Neural cell (in vitro differentiated cells): ENCODE results near the gene SH3RF2. TPM values are rescaled to one million over a fixed set of nuclear protein-coding genes. Genes with fewer than 3 reads are reported as not detected.

Experiments used
- H2AFZ ChIP-seq: fragments of 200-600, 300-800 bp; sonication (generic), shearing (Covaris generic); 2 replicates; pipeline ENCODE4 v1.6.0; 2014; ENCODE audit warnings: low read depth, mild to moderate bottlenecking, antibody characterized with exemption, low read length, moderate library complexity
- H3F3A ChIP-seq: fragments of 200-600 bp; shearing (Covaris generic); 2 replicates; pipeline ENCODE4 v1.6.1; 2016; ENCODE audit warnings: mild to moderate bottlenecking, moderate library complexity, mixed read lengths, antibody characterized with exemption, low read length; ENCODE audit not compliant: insufficient read depth, poor library complexity, severe bottlenecking
- H3K27ac ChIP-seq: fragments of 200-600, 300-800 bp; sonication (generic), shearing (Covaris generic); 2 replicates; pipeline ENCODE4 v1.5.1; 2014; ENCODE audit warnings: mild to moderate bottlenecking, low read length, moderate library complexity
- H3K27me3 ChIP-seq: fragments of 300-800, 200-600 bp; sonication (generic), shearing (Covaris generic); 2 replicates; pipeline ENCODE4 v1.6.0; 2014; ENCODE audit warnings: mild to moderate bottlenecking, low read depth, low read length, moderate library complexity; ENCODE audit not compliant: insufficient read depth
- H3K36me3 ChIP-seq: fragments of 300-800, 200-600 bp; sonication (generic), shearing (Covaris generic); 2 replicates; pipeline ENCODE4 v1.5.1; 2014; ENCODE audit warnings: mild to moderate bottlenecking, antibody characterized with exemption, low read length, moderate library complexity; ENCODE audit not compliant: insufficient read depth
- H3K4me2 ChIP-seq: fragments of 300-800, 200-600 bp; sonication (generic), shearing (Covaris generic); 2 replicates; pipeline ENCODE4 v1.6.0; 2014; ENCODE audit warnings: mild to moderate bottlenecking, low read length
- H3K4me3 ChIP-seq: fragments of 300-800, 200-600 bp; sonication (generic), shearing (Covaris generic); 2 replicates; pipeline ENCODE4 v1.5.1; 2014; ENCODE audit warnings: mild to moderate bottlenecking, low read length, moderate library complexity
- H3K79me2 ChIP-seq: fragments of 200-600 bp; shearing (Covaris generic); replicated peaks from 2 replicates; pipeline ENCODE4 v1.6.0; 2014; ENCODE audit warnings: mild to moderate bottlenecking, low read length, moderate library complexity; ENCODE audit not compliant: insufficient read depth
- H3K9ac ChIP-seq: fragments of 300-800, 200-600 bp; sonication (generic), shearing (Covaris generic); 2 replicates; pipeline ENCODE4 v1.6.1; 2016; ENCODE audit warnings: mild to moderate bottlenecking, low read length, mixed read lengths
- H3K9me2 ChIP-seq: fragments of 200-600 bp; shearing (Covaris generic); 2 replicates; pipeline ENCODE4 v1.6.1; 2016; ENCODE audit warnings: mild to moderate bottlenecking, low read length, mixed read lengths; ENCODE audit not compliant: insufficient read depth
- H3K9me3 ChIP-seq: fragments of 200-600, 300-800 bp; sonication (generic), shearing (Covaris generic); 2 replicates; pipeline ENCODE4 v1.6.1; 2016; ENCODE audit warnings: mild to moderate bottlenecking, mixed run types, low read length, moderate library complexity, mixed read lengths
- H4K20me1 ChIP-seq: fragments of 200-600 bp; shearing (Covaris generic); 2 replicates; pipeline ENCODE4 v1.6.1; 2016; ENCODE audit warnings: mild to moderate bottlenecking, mixed run types; ENCODE audit not compliant: insufficient read depth
- EP300 ChIP-seq: fragments of 450-650 bp; conservative IDR thresholded peaks from 2 replicates; pipeline ENCODE4 v1.6.1; 2014; ENCODE audit warnings: antibody characterized with exemption, mild to moderate bottlenecking, moderate library complexity; ENCODE audit not compliant: poor library complexity, severe bottlenecking
- EZH2 ChIP-seq: fragments of 200-600, 300-800 bp; shearing (Covaris generic), sonication (generic); IDR thresholded peaks from 2 replicates; pipeline ENCODE4 v1.6.1; 2014; ENCODE audit warnings: antibody characterized with exemption, low read length, borderline replicate concordance, mild to moderate bottlenecking; ENCODE audit not compliant: insufficient read depth, poor library complexity, severe bottlenecking
- MXI1 ChIP-seq: fragments of 450-650 bp; conservative IDR thresholded peaks from 2 replicates; pipeline ENCODE4 v1.6.1; 2014; ENCODE audit warnings: antibody characterized with exemption, mild to moderate bottlenecking; ENCODE audit not compliant: poor library complexity, severe bottlenecking
- POLR2AphosphoS5 ChIP-seq: IDR thresholded peaks from 2 replicates; pipeline ENCODE4 v1.6.1; 2012
- RAD21 ChIP-seq: fragments of 450-650 bp; conservative IDR thresholded peaks from 2 replicates; pipeline ENCODE4 v1.6.1; 2014; ENCODE audit warnings: antibody characterized with exemption, mild to moderate bottlenecking, moderate library complexity
- SMC3 ChIP-seq: fragments of 450-650 bp; conservative IDR thresholded peaks from 2 replicates; pipeline ENCODE4 v1.6.1; 2014; ENCODE audit warnings: antibody characterized with exemption, mild to moderate bottlenecking, moderate library complexity; ENCODE audit not compliant: poor library complexity
- TAF1 ChIP-seq: IDR thresholded peaks from 2 replicates; pipeline ENCODE4 v1.6.1; 2012; ENCODE audit warnings: low read depth
- polyA plus RNA-seq: library from polyadenylated mRNA; depleted of rRNA; stranded (reverse); fragments of >200 nt; gene quantifications from 2 replicates; pipeline ENCODE4 v1.2.3, GENCODE V29; 2014
- TF ChIP-seq, protein P1 (sequence below): IDR thresholded peaks from 2 replicates; pipeline ENCODE4 v1.6.1; 2012; ENCODE audit warnings: borderline replicate concordance
- TF ChIP-seq, protein P2 (sequence below): fragments of 450-650 bp; IDR thresholded peaks from 2 replicates; pipeline ENCODE4 v1.5.1; 2014; ENCODE audit warnings: antibody characterized with exemption, mild to moderate bottlenecking, moderate library complexity; ENCODE audit not compliant: poor library complexity, severe bottlenecking

Gene SH3RF2
- polyA plus RNA-seq, 1 donor from 2014 or later, result not detected

DNA sequence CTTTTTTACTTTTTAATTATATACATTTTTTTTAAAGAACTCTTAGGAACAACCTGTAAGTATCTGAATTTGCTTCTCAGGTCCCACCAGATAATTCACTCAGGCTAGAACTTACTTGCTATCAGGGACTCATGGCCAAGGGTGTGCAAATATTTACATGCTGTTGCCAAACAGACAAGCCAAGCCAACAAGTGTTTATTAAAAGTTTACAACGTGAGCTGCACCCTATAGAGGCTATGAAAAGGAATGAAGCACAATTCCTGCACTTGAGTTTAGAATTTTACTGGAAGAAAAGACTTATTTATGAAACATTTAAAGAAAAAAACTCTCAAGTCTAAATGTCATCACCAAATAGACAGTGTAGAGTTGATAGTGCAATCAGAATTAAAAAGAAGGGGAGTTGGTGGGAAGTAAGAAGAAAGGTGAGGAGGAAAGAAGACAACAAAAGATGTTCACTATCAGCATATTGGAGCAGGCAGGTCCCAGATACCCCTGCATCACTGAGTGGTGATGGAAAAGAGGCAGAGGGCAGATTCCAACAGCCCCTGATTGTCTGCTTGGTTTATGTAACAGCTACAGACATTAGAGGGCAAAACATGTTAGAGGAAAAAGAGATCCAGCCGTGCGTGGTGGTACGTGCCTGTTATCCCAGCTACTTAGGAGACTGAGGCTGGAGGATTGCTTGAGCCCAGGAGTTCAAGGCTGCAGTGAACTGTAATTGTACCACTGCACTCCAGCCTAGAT, 32.8 kb downstream of the SH3RF2 start:
- Histone ChIP-seq H3K9me3 (no peaks in the 10 kb centered on the region), H3K4me3 (no peak overlapping the region), H3K9me2 (no peaks in the 10 kb centered on the region), H3F3A (no peaks in the 10 kb centered on the region), H3K9ac (no peak overlapping the region), H3K4me2 (no peak overlapping the region), H4K20me1 (no peaks in the 10 kb centered on the region), H3K36me3 (no peaks in the 10 kb centered on the region), H3K27me3 (no peaks in the 10 kb centered on the region), H2AFZ (no peak overlapping the region), H3K27ac (no peak overlapping the region), H3K79me2 (no peaks in the 10 kb centered on the region)
- TF ChIP-seq, protein P1, sequence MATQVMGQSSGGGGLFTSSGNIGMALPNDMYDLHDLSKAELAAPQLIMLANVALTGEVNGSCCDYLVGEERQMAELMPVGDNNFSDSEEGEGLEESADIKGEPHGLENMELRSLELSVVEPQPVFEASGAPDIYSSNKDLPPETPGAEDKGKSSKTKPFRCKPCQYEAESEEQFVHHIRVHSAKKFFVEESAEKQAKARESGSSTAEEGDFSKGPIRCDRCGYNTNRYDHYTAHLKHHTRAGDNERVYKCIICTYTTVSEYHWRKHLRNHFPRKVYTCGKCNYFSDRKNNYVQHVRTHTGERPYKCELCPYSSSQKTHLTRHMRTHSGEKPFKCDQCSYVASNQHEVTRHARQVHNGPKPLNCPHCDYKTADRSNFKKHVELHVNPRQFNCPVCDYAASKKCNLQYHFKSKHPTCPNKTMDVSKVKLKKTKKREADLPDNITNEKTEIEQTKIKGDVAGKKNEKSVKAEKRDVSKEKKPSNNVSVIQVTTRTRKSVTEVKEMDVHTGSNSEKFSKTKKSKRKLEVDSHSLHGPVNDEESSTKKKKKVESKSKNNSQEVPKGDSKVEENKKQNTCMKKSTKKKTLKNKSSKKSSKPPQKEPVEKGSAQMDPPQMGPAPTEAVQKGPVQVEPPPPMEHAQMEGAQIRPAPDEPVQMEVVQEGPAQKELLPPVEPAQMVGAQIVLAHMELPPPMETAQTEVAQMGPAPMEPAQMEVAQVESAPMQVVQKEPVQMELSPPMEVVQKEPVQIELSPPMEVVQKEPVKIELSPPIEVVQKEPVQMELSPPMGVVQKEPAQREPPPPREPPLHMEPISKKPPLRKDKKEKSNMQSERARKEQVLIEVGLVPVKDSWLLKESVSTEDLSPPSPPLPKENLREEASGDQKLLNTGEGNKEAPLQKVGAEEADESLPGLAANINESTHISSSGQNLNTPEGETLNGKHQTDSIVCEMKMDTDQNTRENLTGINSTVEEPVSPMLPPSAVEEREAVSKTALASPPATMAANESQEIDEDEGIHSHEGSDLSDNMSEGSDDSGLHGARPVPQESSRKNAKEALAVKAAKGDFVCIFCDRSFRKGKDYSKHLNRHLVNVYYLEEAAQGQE, result no peak
- TF ChIP-seq RAD21 (no peak), POLR2AphosphoS5 (no peak), MXI1 (no peak), SMC3 (no peak), TAF1 (no peak), EP300 (no peak), EZH2 (no peak)
- TF ChIP-seq, protein P2, sequence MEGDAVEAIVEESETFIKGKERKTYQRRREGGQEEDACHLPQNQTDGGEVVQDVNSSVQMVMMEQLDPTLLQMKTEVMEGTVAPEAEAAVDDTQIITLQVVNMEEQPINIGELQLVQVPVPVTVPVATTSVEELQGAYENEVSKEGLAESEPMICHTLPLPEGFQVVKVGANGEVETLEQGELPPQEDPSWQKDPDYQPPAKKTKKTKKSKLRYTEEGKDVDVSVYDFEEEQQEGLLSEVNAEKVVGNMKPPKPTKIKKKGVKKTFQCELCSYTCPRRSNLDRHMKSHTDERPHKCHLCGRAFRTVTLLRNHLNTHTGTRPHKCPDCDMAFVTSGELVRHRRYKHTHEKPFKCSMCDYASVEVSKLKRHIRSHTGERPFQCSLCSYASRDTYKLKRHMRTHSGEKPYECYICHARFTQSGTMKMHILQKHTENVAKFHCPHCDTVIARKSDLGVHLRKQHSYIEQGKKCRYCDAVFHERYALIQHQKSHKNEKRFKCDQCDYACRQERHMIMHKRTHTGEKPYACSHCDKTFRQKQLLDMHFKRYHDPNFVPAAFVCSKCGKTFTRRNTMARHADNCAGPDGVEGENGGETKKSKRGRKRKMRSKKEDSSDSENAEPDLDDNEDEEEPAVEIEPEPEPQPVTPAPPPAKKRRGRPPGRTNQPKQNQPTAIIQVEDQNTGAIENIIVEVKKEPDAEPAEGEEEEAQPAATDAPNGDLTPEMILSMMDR, result no peak

DNA sequence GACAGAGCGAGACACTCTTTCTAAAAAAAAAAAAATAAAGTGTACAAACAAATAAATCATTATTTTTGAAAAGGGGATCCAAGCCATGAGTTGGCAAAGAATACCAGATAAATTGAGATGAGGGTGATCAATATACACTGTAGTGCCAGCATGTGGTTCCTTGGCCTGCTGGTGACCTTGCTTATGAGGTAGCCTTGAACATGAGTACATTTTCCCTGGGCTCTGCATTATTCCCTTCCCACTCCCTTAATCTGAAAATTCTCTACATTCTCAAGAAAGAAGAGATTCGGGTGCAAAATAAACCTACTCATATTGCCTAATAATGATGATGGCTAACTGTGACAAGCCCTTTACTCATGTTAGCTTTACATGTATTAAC, 33.3 kb downstream of the SH3RF2 start:
- no peaks in the 10 kb centered on the region for H3K79me2 ChIP-seq
- no peak overlapping the region for H2AFZ ChIP-seq
- H3K36me3 ChIP-seq, result no peaks in the 10 kb centered on the region
- no peaks in the 10 kb centered on the region for H3F3A ChIP-seq
- no peak overlapping the region for H3K4me3 ChIP-seq
- no peak for TF ChIP-seq RAD21
- TF ChIP-seq, protein P1, result no peak
- TF ChIP-seq EZH2, result no peak
- TF ChIP-seq EP300, result no peak
- TF ChIP-seq, protein P2, result no peak
- no peak for TF ChIP-seq POLR2AphosphoS5
- no peak for TF ChIP-seq SMC3
- H3K9ac ChIP-seq, result no peak overlapping the region
- no peaks in the 10 kb centered on the region for H4K20me1 ChIP-seq
- no peak overlapping the region for H3K4me2 ChIP-seq
- H3K9me3 ChIP-seq, result no peaks in the 10 kb centered on the region
- H3K27ac ChIP-seq, result no peak overlapping the region
- no peaks in the 10 kb centered on the region for H3K9me2 ChIP-seq
- H3K27me3 ChIP-seq, result no peaks in the 10 kb centered on the region
